Measurements from ENCODE around the gene SLC46A1. TPM values are rescaled to one million over a fixed set of nuclear protein-coding genes. Genes with fewer than 3 reads are reported as not detected.

Gene SLC46A1
- total and polyA plus RNA-seq, 2 of the 13 experiments (the other 11 are each of a cell fraction or from before 2014, with no cell fraction given) = 19.6 to 22.6 TPM

GRCh38 chr17:28370035-28370743 lies 35.8 kb downstream of the SLC46A1 start, which contains the start of gene VTN (continued):
- TF ChIP-seq TCF12 (IDR thresholded peaks at IDR 0.05) (no peak), TCF12 (CRISPR knock-in tag; IDR thresholded peaks at IDR 0.05) (peak; percentile 84; the same call in 1 of the 2 replicates), TCF7 (IDR thresholded peaks at IDR 0.05; ENCODE audit: low read depth) (peak; percentile 75), MBNL3 (CRISPR knock-in tag; conservative IDR thresholded peaks at IDR 0.05) (no peak), JUND (CRISPR knock-in tag; IDR thresholded peaks at IDR 0.05) (peak; percentile 55; the same call in 1 of the 2 replicates), ARNTL (CRISPR knock-in tag; IDR thresholded peaks at IDR 0.05) (0 out of 2 replicates have a peak, but pooled peaks have one; percentile 49), FOXP1 (IDR thresholded peaks at IDR 0.05) (0 out of 2 replicates have a peak, but pooled peaks have one; percentile 3), FOXP1 (CRISPR knock-in tag; IDR thresholded peaks at IDR 0.05) (peak; percentile 76), HNF4G (IDR thresholded peaks at IDR 0.05; ENCODE audit: borderline replicate concordance, low read depth, low read length) (peak; percentile 96), HNF4G (CRISPR knock-in tag; IDR thresholded peaks at IDR 0.05; ENCODE audit: borderline replicate concordance, low read depth) (peak; percentile 94), ZNF598 (CRISPR knock-in tag; IDR thresholded peaks at IDR 0.05; ENCODE audit: borderline replicate concordance) (peak; percentile 92; the same call in 1 of the 2 replicates), ZNF256 (CRISPR knock-in tag; conservative IDR thresholded peaks at IDR 0.05) (no peak; the same call in 1 of the 2 replicates), ATAD3A (CRISPR knock-in tag; IDR thresholded peaks at IDR 0.05) (no peak), ZNF678 (CRISPR knock-in tag; IDR thresholded peaks at IDR 0.05) (no peak), ZNF782 (CRISPR knock-in tag; IDR thresholded peaks at IDR 0.05; ENCODE audit: borderline replicate concordance) (peak; percentile 87; the same call in 1 of the 2 replicates)
- TF ChIP-seq, protein P1, sequence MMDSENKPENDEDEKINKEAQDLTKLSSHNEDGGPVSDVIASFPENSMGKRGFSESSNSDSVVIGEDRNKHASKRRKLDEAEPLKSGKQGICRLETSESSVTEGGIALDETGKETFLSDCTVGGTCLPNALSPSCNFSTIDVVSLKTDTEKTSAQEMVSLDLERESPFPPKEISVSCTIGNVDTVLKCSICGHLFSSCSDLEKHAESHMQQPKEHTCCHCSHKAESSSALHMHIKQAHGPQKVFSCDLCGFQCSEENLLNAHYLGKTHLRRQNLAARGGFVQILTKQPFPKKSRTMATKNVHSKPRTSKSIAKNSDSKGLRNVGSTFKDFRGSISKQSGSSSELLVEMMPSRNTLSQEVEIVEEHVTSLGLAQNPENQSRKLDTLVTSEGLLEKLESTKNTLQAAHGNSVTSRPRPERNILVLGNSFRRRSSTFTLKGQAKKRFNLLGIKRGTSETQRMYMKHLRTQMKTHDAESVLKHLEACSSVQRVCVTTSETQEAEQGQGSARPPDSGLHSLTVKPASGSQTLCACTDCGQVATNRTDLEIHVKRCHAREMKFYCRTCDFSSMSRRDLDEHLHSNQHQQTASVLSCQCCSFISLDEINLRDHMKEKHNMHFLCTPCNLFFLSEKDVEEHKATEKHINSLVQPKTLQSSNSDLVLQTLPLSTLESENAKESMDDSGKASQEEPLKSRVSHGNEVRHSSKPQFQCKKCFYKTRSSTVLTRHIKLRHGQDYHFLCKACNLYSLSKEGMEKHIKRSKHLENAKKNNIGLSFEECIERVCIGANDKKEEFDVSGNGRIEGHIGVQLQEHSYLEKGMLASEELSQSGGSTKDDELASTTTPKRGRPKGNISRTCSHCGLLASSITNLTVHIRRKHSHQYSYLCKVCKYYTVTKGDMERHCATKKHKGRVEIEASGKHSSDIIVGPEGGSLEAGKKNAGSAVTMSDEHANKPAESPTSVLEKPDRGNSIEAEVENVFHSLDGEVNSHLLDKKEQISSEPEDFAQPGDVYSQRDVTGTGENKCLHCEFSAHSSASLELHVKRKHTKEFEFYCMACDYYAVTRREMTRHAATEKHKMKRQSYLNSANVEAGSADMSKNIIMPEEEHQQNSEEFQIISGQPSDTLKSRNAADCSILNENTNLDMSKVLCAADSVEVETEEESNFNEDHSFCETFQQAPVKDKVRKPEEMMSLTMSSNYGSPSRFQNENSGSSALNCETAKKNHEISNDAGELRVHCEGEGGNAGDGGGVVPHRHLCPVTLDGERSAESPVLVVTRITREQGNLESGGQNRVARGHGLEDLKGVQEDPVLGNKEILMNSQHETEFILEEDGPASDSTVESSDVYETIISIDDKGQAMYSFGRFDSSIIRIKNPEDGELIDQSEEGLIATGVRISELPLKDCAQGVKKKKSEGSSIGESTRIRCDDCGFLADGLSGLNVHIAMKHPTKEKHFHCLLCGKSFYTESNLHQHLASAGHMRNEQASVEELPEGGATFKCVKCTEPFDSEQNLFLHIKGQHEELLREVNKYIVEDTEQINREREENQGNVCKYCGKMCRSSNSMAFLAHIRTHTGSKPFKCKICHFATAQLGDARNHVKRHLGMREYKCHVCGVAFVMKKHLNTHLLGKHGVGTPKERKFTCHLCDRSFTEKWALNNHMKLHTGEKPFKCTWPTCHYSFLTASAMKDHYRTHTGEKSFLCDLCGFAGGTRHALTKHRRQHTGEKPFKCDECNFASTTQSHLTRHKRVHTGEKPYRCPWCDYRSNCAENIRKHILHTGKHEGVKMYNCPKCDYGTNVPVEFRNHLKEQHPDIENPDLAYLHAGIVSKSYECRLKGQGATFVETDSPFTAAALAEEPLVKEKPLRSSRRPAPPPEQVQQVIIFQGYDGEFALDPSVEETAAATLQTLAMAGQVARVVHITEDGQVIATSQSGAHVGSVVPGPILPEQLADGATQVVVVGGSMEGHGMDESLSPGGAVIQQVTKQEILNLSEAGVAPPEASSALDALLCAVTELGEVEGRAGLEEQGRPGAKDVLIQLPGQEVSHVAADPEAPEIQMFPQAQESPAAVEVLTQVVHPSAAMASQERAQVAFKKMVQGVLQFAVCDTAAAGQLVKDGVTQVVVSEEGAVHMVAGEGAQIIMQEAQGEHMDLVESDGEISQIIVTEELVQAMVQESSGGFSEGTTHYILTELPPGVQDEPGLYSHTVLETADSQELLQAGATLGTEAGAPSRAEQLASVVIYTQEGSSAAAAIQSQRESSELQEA (CRISPR knock-in tag; IDR thresholded peaks at IDR 0.05; ENCODE audit: not compliant biosample characterization) = no peak
- TF ChIP-seq, protein P2, sequence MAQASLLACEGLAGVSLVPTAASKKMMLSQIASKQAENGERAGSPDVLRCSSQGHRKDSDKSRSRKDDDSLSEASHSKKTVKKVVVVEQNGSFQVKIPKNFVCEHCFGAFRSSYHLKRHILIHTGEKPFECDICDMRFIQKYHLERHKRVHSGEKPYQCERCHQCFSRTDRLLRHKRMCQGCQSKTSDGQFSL (CRISPR knock-in tag; IDR thresholded peaks at IDR 0.05) = peak; percentile 29; the same call in 1 of the 2 replicates
- TF ChIP-seq, protein P3, sequence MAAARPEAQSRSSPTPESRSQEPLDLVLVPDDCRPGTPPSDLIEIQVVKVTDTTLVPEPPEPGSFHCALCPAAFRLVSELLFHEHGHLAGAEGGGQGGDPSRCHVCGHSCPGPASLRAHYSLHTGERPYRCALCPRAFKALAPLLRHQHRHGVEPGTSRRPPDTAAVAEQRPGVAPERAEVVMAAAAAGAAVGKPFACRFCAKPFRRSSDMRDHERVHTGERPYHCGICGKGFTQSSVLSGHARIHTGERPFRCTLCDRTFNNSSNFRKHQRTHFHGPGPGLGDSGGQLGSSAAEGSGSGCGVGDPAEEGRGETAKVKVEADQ (CRISPR knock-in tag; IDR thresholded peaks at IDR 0.05; ENCODE audit: borderline replicate concordance) = peak; percentile 79; the same call in 1 of the 2 replicates
- TF ChIP-seq, protein P4, sequence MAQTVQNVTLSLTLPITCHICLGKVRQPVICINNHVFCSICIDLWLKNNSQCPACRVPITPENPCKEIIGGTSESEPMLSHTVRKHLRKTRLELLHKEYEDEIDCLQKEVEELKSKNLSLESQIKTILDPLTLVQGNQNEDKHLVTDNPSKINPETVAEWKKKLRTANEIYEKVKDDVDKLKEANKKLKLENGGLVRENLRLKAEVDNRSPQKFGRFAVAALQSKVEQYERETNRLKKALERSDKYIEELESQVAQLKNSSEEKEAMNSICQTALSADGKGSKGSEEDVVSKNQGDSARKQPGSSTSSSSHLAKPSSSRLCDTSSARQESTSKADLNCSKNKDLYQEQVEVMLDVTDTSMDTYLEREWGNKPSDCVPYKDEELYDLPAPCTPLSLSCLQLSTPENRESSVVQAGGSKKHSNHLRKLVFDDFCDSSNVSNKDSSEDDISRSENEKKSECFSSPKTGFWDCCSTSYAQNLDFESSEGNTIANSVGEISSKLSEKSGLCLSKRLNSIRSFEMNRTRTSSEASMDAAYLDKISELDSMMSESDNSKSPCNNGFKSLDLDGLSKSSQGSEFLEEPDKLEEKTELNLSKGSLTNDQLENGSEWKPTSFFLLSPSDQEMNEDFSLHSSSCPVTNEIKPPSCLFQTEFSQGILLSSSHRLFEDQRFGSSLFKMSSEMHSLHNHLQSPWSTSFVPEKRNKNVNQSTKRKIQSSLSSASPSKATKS (CRISPR knock-in tag; IDR thresholded peaks at IDR 0.05) = no peak
